ENCODE results near the gene SFXN5.

DNA sequence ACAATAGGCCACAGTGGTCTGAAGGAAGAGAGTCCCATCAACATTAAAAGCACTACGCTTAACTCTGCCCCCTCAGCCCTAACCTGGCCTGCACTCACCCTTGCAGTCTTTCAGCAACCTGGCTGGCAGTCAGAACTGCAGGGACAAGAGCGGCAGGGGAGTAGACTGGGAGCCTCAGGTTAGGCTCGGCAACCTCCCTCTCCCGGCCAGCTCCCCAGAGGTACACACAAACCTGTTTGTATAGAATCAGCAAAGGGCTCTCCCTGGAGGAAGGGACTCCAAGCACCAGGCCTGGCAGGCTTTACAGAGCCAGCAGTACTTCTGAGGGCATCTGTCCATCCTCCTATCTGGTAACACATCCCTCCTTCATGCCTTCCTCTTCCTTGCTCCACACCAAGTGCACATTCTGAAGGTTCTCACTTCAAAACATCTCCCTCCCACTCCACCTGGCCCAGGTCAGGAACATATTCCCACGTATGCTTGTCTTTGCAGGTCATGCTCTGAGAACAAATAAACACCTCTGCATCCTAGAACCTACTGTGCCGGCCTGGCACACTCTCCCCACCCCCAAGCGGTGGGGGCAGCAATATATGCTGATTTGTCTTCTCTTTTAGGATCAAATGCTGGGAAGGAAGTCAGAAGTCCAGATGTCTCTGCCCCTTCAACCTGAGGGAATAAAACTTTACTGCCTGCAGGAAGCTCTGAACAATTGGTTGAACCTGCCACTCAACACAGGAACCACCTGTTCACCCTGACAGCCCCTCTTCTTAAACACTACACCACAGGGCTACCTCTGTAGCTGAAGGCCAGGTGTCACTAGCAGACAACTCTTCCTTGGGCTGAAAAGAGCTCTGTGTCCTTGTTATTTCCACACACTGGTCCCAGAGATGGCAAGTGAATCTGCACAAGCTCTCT, 12.6 kb upstream of the SFXN5 start:
- TF ChIP-seq SREBF2 (IDR thresholded peaks at IDR 0.05) = no peak
- TF ChIP-seq CHD2 (IDR thresholded peaks at IDR 0.05; ENCODE audit: low read length, partially characterized antibody) = no peak
- no peak for TF ChIP-seq CTCF (IDR thresholded peaks at IDR 0.05)
- TF ChIP-seq, protein P1, sequence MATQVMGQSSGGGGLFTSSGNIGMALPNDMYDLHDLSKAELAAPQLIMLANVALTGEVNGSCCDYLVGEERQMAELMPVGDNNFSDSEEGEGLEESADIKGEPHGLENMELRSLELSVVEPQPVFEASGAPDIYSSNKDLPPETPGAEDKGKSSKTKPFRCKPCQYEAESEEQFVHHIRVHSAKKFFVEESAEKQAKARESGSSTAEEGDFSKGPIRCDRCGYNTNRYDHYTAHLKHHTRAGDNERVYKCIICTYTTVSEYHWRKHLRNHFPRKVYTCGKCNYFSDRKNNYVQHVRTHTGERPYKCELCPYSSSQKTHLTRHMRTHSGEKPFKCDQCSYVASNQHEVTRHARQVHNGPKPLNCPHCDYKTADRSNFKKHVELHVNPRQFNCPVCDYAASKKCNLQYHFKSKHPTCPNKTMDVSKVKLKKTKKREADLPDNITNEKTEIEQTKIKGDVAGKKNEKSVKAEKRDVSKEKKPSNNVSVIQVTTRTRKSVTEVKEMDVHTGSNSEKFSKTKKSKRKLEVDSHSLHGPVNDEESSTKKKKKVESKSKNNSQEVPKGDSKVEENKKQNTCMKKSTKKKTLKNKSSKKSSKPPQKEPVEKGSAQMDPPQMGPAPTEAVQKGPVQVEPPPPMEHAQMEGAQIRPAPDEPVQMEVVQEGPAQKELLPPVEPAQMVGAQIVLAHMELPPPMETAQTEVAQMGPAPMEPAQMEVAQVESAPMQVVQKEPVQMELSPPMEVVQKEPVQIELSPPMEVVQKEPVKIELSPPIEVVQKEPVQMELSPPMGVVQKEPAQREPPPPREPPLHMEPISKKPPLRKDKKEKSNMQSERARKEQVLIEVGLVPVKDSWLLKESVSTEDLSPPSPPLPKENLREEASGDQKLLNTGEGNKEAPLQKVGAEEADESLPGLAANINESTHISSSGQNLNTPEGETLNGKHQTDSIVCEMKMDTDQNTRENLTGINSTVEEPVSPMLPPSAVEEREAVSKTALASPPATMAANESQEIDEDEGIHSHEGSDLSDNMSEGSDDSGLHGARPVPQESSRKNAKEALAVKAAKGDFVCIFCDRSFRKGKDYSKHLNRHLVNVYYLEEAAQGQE (IDR thresholded peaks at IDR 0.05) = no peak
- TF ChIP-seq TFCP2L1 (CRISPR knock-in tag; IDR thresholded peaks at IDR 0.05) = no peak
- TF ChIP-seq RAD21 (conservative IDR thresholded peaks at IDR 0.05 in 1 of 2, IDR thresholded peaks at IDR 0.05 in 1 of 2) = no peak
- no peak for TF ChIP-seq MYC (IDR thresholded peaks at IDR 0.05; ENCODE audit: borderline replicate concordance, low read length)
